DMS 273 treated with DMSO at 0.1 percent for 48 hours (cell line): ENCODE measurements around the gene TMEM150A.
"Not testable (repeated sequence)": the region's sequence is repeated elsewhere in the genome, so short reads cannot be mapped to it uniquely, and the experiment has no call there.

ENCODE experiments used
- DNase-seq: peaks from one replicate; lab custom pipeline; 2025; lab: John Stamatoyannopoulos, UW

TMEM150A gene

DNA sequence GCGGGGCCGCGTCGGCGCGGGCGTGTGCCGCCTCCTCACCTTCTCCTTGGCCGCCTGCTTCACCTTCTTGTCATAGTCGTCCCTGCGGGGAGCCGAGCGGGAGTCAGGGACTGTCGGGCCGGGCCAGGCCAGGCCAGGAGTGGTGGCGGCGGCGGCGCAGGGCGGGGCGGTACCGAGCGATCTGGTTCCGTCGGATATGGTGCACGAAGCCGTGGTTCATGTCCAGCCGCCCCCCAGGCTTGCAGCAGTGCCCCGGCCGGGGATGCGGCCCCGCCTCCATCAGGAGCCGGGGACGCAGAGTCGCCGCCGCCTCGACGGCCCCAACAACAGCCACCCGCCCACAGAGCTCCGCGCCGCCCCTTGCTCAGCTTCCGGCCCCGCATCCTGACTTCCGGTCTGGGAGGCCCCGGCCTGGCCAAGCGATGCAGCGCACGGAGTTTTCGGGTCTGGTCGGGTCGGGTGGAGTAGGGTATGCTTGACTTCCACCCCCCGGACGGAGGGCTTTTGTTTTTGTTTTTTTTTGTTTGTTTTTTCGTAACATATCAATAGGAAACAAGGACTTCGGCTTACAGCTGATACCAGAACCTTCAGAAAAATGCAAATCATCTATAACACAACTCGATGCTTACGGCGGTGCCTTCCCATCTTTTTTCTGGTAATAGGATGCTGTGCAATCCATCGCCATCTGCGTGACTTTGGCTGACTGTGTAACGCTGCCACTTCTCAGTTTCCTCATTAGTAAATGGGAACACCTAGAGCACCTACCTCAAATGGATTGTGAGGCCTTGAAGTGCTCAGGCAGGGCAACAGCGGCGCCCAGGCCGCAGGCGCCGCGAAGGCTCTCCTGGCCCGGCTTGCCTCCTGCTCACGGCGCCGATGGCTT lies 9.4 kb upstream of the TMEM150A start, which contains the start of gene C2orf68:
TSS of gene C2orf68 (minus strand) at position 362 of the 883 bp plus-strand sequence. CDS start at position 280, 82 bp downstream.
- peak; percentile 63 for DNase-seq

DNA sequence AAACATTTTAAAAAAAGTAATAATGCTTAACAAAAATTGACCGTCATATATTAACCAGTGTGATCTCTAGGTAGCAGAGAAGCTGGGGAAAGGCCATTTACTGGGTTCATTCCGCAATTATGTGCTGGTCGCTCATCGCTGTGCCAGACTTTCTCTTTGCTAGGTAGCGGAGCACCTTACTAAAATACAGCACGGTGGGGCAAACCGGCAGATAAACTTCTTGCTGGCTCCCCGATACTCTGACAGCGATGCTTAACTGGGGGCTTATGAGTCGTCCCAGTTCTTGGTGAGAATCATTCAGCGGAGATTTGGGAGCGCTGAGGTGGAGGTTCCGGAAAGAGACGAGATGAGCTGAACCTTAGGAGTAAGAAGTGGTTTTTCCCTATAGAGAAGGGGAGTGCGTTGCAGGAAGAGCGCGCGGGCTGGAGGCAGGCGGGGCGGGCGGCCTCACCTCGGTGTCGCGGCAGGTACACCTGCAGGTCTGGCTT lies 8.8 kb upstream of the TMEM150A start:
- DNase-seq = no peak

GRCh38 chr2:85607268-85608215 lies 5.0 kb upstream of the TMEM150A start:
- no peak for DNase-seq

GRCh38 chr2:85606116-85606455 lies 3.6 kb upstream of the TMEM150A start:
- no peak for DNase-seq

- no peak for DNase-seq
Observed at GRCh38 chr2:85605406-85606115, 3.1 kb upstream of the TMEM150A start.

DNA sequence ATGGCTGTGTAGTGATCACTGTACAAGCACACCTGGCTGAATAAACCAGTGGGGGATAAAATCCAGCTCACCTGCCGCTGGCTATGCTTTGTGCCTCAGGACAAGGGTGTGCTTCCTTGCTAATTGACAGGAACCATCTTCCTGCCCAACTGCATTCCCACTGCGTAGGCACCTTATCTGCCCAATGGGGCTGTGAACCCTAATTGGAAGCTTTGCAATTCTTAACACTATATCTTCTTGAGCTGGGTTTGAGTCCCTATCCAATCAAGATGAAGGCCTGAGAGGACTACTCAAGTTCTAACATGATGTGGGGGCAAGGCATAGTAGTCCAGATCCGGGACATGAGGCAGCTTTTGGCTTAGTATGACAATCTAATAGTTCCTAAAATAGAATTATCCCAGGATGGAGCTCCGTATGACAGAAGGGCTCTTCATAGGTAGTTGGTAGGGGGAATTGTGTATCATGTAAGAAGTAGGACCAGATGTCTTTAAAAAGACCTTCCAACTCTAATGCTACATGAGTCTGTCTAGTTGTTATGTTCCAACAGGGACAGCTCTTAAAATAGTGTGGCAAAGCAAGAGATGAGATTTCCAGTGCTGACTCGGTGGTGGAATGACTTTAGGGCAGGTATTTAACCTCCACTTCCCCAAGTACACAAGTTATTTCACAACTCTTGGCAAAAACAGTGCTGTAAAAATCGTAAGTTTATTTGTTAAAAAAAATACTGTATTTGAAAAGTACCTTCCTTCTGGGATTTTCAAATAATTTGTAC lies 2.3 kb upstream of the TMEM150A start:
- no peak for DNase-seq

- DNase-seq = not testable (repeated sequence)
Observed at GRCh38 chr2:85604133-85604444, 1.6 kb upstream of the TMEM150A start.

DNA sequence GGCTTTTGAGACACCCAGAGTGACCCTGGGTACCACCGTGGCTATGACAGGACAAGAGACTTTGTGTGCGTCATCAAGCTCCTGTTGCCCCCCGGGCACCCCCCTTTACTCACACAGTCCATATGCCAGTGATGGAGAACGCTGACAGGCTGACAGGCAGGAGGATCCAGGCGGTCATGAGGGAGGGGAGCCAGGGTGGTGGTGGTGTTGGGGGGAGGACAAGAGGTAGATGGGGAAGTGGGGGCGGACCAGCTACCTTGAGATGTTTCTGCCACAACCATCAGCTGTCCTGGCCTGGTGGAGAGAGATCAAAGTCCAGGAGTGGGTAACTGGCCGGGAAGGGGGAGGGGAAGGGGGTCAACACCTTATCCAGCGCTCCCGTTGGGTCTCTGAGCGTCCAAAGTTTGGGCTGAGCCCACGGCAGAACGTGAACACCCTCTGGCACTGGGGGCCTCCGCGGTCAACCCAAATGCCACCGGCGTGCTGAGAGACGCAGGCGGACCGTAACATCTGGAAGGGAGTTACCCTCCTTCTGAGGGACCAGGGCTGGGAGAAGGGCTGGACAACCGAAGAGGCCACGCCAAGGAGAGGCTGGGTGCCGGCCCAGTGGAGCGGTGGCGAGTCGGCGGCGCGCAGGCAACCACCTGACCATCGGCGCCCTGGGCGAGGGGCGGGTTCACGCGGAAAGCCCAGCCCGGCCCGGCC lies 575 bp downstream of the TMEM150A start:
- DNase-seq = no peak

- DNase-seq = no peak
Observed at GRCh38 chr2:85600951-85601770, 1.3 kb downstream of the TMEM150A start.

GRCh38 chr2:85600235-85600575 lies 2.3 kb downstream of the TMEM150A start:
- DNase-seq = no peak

GRCh38 chr2:85599468-85600234 lies 2.8 kb downstream of the TMEM150A start:
- DNase-seq = no peak

GRCh38 chr2:85598594-85599340 lies 3.7 kb downstream of the TMEM150A start:
- DNase-seq = no peak

DNA sequence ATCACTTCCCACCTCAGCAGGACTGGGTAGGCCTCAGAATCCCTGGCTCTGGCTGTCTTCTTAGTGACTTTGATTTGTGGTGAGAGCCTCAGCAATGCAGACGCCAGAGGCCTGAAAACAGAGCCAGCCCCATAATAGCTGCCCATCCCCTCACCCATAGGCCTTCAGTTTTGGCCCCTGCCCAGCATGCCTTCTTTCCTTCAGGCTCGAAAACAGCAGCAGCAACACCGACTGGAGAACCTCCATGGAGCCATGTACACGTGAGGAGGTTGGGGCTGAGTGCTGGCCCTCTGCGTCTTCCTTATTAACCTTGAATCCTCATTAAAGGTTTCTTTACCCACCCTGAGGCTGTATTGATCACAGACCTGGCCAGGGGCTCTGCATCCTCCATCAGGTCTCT lies 5.3 kb downstream of the TMEM150A start:
- no peak for DNase-seq

- DNase-seq = no peak
Observed at GRCh38 chr2:85596486-85597143, 5.9 kb downstream of the TMEM150A start.

GRCh38 chr2:85596026-85596333 lies 6.5 kb downstream of the TMEM150A start:
- no peak for DNase-seq

- peak; percentile 98 for DNase-seq
Observed at GRCh38 chr2:85595301-85596025, 7.0 kb downstream of the TMEM150A start, which contains the start of gene RNF181. Gene RNF181 (plus strand): TSS chr2:85595745. CDS start chr2:85595764, 19 bp downstream.

DNA sequence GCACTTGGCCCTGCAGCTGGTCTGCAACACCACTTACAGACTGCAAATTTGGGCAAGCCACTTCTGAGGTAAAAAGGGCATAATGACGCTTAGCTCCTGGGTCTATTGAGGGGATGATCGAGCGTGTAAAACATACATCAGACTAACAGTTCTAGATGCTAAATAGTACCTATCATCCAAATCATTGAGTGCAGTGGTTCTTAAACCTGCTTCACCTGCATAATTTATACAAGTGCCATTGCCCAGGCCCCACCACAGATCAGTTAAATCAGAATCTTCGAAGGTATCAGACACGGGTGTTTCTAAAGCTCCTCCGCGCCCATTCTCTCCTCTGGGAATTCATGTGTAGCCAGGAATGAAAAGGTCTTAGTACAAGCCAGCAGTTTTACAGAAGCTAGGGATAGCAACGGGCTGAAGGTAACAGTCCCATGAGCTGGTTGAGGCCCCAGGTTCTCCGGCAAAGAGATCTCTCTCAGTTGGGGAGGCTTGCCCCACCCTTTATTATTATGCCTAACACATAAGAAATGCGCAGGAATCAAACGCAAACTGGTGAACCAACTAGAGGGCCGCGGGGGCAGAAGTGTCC lies 7.7 kb downstream of the TMEM150A start:
- DNase-seq = no peak
